DLD1 (cell line): ENCODE measurements around the gene LPA.
"Not testable (repeated sequence)": the region's sequence is repeated elsewhere in the genome, so short reads cannot be mapped to it uniquely, and the experiment has no call there.

Experiments
- in situ Hi-C: cut with HindIII; loops from 2 replicates; pipeline ENCODE4 v1.10.0; 2017; ENCODE audit warnings: low sequenced_read_pairs

LPA gene

DNA sequence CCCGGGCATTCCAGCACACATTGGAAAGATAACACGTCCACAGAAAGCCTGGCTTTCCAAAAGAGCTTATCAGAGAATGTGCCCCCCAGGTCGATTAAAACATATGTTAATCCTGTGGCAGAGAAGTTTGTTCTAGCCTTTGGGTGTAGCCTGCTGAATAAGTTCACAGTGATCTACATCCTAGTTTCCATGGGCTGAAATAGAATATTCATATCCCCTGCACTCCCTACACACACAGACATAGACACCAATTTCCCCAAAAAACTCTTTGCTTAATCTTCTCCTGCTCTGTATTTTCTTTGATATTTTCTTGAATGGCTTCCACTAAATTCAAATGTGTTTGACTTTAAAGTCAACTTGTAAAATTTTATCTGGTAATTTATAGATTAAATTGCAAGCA, 1.6 kb downstream of the LPA start:
- in situ Hi-C loops = no loop called here

DNA sequence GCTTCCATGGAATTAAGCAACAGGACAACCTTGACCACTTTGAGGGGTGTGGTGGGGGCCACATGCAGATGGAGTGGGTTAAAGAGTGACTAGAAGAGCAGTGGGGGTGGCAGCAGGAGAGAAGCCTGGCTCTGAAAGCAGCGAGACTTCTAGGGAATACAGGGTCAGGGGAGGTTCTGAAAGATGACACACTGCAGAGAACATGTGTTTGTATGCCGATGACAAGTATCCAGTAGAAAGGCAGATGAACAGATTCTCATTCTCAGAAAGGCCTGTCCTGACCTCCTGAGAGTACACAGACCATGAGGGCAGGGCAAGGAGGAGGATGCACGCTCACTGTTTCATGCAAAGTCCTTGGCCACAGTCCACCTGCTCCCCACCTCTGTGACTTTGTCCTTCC, 2.9 kb downstream of the LPA start:
- in situ Hi-C loops = no loop called here

GRCh38 chr6:160659562-160659961, 4.5 kb downstream of the LPA start:
- in situ Hi-C loops = no loop called here

GRCh38 chr6:160634706-160635105, 29.4 kb downstream of the LPA start:
- in situ Hi-C loops = no loop called here

DNA sequence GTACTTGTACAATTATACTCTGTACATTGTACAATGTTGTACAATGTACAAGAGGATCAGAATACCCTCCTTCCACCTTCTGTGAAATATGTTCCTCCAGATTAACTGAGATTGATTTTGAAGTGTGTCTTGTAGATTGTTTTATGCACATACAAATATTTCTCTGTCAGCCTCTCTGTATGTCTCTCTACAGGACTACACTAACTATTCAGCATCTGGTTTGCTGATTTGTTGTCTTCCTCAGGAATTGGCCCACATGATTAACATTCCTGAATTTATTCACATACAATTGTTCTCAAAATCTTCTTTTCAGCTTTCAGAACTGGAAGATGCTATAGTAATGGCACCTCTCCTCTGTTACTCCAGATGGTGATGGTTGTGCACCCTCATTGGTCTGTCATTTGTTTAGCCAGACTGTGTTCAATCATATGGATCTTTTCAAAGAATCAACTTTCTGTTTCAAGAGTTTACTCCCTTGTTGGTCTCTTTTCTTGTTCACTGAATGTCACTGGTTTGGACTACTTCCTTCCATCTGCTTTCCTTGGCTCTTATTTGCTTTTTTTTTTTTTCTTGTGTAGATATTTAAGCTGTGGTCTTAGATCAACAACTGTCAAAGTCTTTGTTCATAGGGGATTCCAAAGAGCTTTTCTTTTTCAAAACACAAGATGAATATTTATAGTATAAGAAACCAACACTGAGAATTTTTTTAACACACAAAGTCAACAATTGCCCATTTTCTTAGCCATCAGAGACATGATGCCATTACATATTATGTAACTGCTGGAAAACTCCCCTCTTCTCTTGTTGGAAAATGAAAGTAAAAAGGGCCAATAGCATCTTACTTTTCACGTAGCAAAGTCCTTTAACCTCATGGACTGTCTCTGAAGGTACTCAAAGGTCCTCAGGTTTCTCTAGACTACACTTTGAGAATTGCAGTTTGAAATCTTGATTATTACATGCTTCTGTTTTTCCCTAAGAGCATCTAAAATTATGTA, 67.9 kb downstream of the LPA start:
- in situ Hi-C loops = no loop called here

DNA sequence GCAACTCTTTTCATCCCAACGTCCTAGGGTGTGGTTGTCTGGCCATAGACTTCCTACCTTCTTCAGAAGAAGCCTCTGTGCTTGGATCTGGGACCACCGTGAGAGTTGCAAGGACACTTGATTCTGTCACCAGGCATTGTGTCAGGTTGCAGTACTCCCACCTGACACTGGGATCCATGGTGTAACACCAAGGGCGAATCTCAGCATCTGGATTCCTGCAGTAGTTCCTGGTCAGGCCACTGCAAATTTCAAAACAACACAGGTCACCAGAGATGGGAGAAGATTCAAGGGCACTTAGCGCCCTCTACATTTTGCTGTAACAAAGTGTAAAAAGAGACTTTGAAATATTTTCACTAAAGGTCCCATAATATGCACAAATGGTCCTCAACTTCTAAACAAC, 68.8 kb downstream of the LPA start:
- in situ Hi-C loops = not testable (repeated sequence)

- in situ Hi-C loops = no loop called here
Measured at GRCh38 chr6:160586374-160586773, 77.7 kb downstream of the LPA start.

DNA sequence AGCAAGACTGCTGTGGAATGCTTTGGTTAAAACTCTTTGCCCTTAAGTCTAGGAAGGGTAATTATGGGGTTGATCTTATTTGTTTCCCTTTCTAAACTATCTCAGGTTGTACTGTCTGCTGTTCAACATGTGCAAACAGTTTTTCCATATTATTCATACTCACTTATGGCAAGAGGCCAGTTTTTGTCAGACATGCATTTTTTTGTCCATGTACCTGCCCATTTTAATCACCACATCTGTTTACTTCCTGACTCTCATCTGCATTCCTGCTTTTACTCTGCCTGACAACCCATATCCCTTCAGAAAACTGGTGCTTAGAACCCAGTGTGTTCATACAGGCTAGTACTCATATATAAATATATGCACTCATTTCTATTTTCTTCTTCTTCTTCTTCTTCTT, 80.3 kb downstream of the LPA start:
- in situ Hi-C loops = no loop called here

DNA sequence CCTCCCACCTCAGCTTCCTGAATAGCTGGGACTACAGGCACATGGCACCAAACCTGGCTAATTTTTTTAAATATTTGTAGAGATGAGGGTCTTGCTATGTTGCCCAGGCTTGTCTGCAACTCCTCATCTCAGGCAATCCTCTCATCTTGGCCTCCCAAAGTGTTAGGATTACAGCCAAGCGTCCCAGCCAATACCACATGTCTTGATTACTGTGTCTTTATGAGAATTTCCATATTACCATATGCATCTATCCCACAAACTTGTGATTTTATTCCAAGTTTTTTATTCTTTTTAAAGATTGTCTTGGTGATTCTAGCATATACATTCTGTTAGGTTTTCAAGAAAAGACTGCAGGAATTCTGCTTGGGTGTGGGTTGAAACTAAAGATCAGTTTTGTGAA, 82.7 kb downstream of the LPA start:
- in situ Hi-C loops = no loop called here

GRCh38 chr6:160578515-160578914, 85.6 kb downstream of the LPA start:
- in situ Hi-C loops = not testable (repeated sequence)

DNA sequence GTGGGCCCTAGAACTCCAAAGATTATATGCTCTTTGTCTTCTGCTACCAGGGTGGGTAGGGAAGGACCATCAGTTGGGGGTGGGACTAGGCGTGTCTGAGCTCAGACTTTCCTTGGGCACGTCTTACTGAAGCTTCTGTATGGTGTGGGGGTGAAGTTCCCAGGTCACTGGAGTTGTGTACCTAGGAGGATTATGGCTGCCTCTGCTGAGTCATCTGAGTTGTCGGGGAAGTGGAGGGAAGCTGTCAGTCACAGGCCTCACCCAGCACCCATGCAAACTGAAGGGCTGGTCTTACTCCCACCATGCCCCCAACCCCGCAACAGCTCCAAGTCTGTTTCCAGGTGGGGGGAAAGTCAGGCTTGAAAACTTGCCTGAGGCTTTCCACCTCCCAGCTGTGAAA, 90.1 kb downstream of the LPA start:
- in situ Hi-C loops = no loop called here

DNA sequence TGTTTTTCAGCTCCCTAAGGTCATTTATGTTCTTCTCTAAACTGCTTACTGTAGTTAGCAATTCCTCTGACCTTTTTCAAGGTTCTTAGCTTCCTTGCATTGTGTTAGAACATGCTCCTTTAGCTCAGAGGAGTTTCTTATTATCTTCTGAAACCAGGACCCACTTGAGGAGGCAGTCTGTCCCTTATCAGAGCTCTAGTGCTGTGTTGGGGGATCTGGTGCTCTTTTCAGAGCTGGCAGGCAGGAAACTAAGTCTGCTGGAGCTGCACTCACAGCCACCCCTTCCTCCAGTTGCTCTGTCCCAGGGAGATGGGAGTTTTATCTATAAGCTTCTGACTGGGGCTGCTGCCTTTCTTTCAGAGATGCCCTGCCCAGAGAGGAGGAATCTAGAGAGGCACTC, 92.9 kb downstream of the LPA start:
- in situ Hi-C loops = not testable (repeated sequence)

DNA sequence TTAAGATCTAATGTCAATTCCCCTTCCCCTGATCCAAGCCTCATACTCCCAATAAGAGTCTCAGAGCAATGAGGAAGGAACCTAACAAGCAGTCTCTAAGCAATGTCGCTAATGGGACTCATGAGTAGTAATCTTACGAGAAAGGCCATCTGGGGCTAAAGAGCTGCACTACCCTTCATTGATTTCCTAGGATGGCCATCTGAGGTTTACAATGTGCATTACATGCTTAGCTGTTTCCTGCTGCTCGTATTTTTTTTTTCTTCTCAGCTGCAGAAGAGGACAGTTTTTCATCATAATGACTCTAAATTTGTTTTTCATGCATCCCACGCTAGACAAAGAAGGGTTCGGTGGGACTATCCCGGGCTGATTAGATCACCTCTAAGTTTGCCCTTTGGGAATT, 119.3 kb downstream of the LPA start:
- in situ Hi-C loops = no loop called here

GRCh38 chr6:160535270-160535669, 128.8 kb downstream of the LPA start:
- in situ Hi-C loops = no loop called here

GRCh38 chr6:160534050-160534696, 129.9 kb downstream of the LPA start:
- in situ Hi-C loops = no loop called here

DNA sequence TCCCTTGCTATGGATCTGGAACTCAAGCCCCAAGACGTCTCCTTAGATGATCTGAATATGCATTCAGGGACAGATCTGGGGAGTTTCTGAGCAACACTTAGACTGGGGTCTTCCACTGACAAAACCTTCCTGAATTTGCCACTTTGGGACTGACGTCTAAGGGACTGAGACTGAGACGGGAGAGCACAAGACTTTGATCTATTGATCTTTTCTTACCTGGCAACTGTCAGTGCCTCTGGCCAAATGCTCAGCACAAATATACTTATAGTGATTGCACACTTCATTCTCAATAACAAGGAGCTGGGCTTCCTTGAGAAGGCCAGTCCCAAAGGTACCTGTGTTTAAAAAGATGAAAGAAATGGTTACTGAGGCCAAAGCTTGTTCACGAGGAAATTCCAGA, 131.8 kb downstream of the LPA start:
- in situ Hi-C loops = no loop called here

GRCh38 chr6:160531826-160532225, 132.2 kb downstream of the LPA start:
- in situ Hi-C loops = no loop called here

DNA sequence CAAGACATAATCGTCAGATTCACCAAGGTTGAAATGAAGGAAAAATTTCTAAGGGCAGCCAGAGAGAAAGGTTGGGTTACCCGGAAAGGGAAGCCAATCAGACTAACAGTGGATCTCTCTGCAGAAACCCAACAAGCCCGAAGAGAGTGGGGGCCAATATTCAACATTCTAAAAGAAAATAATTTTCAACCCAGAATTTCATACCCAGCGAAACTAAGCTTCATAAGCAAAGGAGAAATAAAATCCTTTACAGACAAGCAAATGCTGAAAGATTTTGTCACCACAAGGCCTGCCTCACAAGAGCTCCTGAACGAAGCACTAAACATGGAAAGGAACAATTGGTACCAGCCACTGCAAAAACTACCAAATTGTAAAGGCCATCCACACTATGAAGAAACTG, 134.6 kb downstream of the LPA start:
- in situ Hi-C loops = not testable (repeated sequence)

DNA sequence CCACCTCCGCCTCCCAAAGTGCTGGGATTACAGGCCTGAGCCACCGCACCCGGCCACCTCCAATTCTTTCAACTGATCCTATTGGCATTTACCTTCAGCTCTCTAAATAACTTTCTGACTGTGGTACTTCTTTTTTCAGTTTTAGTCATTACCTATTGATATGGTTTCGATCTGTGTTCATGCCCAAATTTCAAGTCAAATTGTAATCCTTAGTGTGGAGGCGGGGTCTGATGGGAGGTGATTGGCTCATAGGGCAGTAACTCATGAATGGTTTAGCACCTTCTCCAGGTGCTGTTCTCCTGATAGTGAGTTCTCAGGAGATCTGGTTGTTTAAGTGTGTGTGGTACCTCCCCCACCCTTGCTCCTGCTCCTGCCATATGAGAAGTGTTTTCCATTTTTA, 140.9 kb downstream of the LPA start:
- in situ Hi-C loops = no loop called here

- in situ Hi-C loops = no loop called here
Measured at GRCh38 chr6:160520043-160520904, 143.8 kb downstream of the LPA start.

GRCh38 chr6:160519603-160520042, 144.5 kb downstream of the LPA start:
- in situ Hi-C loops = no loop called here
